NCI-H748 treated with DMSO at 0.1 percent for 48 hours (cell line): Measurements from ENCODE around the gene FTL.

ENCODE experiments used
- DNase-seq: peaks from one replicate; lab custom pipeline; 2025; lab: John Stamatoyannopoulos, UW

Gene FTL

DNA sequence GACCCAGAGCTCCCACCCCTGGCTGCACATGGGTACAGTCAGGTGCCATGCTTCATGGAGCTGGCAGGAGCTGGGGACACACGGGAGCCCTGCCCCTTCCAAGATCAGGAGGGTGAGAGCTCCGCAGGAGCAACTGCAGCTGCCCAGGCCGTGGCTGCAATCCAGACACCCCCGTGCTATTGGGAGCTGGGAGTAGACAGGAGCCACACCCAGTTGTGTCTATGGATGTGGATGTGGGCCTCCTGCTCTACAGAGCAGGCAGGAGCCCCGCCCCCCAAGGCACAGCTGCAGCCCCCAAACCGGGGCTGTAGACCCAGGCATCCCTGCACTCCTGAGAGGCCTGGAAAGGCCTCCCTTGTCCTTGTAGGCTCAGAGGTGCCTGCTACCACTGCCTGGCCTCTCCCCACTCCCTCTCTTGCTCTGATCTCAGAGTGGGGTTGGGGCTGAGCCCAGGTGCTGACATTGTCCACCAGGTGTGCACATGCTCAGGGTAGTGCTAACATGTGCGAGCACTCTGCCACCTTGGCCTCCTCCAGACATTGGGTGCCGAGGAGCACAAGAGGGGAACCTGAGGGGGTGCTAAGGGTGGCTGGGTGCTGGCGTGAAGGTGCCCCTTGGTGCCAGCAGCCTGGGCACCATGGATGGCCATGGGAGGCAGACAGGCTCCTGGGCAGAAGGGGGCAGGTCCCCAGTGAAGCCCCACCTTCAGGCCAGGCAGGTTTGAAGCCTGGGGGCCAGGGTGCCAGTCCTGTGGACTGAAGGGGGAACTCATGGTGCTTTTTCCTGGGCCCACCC is 18.4 kb upstream of the FTL start:
- DNase-seq: no peak

DNA sequence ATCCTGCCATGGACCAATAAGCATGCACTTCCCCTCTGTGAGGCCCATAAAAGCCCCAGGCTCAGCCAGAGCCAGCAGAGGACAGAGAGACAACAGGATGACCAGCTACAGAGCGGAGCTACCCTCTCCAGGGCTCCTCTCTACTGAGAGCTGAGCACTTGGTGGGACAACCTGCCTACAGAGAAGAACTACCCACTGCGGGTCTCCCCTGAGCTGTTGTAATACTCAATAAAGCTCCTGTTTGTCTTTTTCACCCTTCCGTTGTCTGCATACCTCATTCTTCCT is 17.9 kb upstream of the FTL start:
- no peak for DNase-seq

DNA sequence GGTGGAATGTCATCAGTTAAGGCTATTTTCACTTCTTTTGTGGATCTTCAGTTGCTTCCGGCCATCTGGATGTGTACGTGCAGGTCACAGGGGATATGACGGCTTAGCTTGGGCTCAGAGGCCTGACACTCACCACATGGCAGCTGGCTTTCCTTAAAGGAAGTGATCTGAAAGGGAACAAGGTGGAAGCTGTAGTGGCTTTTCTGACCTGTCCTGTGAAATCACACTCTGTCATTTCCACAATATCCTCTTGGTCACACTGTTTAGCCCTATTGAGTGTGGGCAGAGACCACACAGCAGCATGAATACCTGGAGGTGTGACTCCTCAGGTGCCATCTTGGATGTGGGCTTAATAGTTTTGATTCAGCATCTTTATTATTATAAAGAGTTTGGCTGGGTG is 14.9 kb upstream of the FTL start:
- DNase-seq: no peak

DNA sequence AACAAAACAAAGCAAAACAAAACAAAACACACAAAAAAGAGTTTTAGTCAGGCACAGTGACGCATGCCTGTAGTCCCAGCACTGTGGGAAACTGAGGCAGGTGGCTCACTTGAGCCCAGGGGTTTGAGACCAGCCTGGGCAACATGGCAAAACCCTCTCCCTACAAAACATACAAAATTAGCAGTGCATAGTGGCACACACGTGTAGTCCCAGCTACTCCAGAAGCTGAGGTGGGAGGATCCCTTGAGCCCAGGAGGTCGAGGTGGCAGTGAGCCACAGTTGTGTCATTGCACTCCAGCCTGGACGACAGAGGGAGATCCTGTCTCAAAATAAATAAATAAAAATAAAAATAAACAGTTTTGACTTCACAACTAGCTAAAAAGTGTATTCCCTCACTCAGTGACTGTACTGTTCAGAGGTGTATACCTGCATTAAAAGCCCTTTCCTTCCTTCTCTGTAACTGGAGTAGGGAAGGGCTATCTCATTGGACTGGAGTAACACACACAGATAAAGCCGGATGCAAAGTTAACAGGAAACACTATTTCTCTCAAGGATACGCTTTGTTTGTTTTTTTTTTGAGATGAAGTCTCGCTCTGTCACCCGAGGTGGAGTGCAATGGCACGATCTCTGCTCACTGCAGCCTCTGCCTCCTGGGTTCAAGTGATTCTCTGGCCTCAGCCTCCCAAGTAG is 14.1 kb upstream of the FTL start:
- DNase-seq: no peak

DNA sequence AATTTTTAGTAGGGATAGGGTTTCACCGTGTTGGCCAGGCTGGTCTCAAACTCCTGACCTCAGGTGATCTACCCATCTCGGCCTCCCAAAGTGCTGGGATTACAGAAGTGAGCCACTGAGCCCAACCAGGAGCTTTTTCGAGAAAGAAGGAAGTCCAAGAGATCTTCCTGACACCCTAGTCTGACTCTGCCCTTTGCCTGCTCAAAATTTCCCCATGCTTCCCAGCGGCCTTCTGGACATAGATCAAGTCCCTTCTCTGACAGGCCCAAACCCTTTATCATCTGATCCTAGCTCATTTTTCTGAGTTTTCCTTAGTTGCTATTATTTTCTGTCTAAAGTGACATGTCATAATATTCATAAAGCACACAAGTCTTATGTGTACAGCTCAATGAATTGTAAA is 12.0 kb upstream of the FTL start:
- no peak for DNase-seq

DNA sequence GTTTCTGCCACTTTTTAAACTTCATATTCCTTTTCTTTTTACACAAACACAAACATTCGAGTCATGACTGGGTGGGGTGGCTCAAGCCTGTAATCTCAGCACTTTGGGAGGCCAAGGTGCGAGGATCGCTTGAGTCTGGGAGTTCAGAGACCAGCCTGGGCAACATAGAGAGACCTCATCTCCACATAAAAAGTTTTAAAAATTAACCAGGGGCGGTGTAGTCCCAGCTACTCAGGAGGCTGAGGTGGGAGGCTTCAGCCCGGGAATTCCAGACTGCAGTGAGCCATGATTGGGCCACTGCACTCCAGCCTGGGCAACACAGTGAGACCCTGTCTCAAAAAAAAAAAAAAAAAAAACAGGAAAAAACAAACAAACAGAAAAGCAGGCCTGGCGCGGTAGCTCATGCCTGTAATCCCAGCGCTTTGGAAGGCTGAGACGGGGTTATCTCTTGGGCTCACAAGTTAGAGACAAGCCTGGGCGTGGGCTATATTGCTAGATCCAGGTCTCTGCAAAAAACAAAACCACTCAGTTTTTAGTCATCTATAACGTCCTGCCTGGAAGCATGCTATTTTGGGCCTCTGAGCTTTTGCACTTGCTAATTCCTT is 11.0 kb upstream of the FTL start:
- no peak for DNase-seq

DNA sequence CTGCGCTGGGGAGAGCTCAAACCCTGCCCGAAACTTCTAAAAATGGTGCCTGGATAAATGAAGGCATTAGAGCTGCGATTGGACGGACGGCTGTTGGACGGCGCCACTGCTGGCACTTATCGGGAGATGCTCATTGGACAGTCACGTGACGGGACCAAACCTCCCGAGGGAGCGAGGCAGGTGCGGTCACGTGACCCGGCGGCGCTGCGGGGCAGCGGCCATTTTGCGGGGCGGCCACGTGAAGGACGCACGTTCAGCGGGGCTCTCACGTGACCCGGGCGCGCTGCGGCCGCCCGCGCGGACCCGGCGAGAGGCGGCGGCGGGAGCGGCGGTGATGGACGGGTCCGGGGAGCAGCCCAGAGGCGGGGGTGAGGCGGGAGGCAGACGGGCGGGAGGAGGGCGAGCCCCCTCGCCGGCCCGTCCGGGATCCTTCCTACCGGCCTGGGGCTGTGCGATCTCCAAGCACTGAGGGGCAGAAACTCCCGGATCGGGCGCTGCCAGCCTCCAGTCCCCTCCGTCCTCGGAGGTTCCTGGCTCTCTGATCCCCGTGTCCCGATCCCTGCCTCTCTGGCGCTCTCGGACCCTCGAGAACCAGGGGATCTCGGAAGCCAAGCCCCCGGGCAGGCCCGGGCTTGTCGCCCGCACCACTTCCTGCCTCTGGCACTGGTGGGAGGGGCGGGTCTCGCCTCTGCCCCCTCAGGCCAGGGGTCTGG is 10.4 kb upstream of the FTL start, which contains the start of gene BAX:
TSS of gene BAX (plus strand) at position 281 of the 713 bp plus-strand sequence. CDS start at position 335, 54 bp downstream.
- peak; percentile 94 for DNase-seq

DNA sequence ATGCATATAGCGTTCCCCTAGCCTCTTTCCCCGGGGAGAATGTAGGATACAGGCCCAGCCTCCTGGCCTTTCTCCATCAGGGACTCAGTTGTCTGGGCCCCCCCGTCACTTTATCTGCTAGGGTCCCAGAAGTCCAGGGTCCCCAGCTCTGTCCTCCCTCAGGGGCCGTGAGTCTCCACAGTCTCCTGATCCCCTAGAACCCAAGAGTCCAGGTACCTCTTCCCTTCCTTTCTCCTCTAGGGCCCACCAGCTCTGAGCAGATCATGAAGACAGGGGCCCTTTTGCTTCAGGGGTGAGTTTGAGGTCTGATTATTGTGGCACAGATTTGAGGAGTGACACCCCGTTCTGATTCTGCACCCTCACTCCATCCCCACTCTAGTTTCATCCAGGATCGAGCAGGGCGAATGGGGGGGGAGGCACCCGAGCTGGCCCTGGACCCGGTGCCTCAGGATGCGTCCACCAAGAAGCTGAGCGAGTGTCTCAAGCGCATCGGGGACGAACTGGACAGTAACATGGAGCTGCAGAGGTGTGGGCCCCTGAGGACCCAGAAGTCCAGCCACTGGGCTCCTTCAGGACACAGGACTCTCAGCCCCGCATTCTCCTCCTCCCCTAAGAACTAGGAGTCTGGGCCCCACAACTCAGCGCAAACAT is 9.7 kb upstream of the FTL start:
- DNase-seq: no peak

DNA sequence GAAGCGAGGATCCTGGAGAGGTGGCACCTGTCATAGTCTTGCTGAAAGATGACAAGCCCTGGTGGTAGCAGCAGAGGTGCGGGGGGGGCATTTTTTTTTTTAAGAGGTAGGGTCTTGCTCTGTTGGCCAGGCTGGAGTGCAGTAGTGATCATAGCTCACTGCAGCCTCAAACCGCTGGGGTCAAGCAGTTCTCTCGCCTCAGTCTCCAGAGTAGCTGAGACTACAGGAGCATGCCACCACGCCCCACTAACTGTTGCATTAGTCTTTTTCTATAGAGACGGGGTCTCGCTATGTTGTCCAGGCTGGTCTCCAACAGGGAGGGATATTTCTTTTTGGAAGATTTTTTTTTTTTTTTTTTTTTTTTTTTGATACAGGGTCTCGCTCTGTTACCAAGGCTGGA is 7.1 kb upstream of the FTL start:
- DNase-seq: no peak

DNA sequence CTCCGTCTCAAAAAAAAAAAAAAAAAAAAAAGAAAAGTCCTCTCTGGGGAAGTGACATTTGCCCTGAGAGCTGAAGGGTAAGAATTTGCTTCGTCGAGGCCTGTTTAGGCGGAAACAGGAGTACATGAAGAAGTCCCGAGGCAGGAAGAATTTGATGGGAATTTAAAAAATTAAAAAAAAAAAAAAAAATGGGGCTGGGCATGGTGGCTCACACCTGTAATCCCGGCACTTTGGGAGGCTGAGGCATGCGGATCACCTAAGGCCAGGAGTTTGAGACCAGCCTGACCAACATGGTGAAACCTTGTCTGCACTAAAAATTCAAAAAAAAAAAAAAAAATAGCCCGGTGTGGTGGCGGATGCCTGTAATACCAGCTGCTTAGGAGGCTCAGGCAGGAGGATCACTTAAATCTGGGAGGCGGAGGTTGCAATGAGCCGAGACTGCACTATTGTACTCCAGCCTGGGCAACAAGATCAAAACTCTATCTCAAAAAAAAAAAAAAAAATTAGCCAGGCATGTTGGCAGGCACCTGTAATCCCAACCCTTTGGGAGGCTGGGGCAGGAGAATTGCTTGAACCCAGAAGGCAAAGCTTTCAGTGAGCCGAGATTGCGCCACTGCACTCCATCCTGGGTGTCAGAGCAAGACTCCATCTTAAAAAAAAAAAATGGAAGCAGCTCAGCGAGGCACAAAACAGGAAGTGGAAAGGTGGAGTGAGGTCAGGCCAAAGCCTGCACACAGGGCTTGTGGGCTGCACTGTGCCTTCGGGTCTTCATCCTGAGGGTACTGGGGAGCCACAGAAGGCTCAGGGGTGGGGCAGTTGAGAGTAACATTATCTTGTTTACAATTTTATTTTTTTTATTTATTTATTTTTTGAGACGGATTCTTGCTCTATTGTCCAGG is 5.5 kb upstream of the FTL start:
- no peak for DNase-seq

DNA sequence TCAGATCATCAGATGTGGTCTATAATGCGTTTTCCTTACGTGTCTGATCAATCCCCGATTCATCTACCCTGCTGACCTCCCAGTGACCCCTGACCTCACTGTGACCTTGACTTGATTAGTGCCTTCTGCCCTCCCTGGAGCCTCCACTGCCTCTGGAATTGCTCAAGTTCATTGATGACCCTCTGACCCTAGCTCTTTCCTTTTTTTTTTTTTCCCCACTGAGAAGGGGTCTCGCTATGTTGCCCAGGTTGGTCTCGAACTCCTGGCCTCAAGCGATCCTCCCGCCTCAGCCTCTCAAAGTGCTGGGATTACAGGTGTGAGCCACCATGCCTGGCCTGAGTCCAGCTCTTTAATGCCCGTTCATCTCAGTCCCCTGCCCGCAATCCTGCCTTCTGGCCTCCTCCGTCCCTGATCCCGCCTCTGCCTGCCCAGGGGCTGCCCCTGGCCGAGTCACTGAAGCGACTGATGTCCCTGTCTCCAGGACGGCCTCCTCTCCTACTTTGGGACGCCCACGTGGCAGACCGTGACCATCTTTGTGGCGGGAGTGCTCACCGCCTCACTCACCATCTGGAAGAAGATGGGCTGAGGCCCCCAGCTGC is 4.0 kb upstream of the FTL start:
- DNase-seq: no peak

DNA sequence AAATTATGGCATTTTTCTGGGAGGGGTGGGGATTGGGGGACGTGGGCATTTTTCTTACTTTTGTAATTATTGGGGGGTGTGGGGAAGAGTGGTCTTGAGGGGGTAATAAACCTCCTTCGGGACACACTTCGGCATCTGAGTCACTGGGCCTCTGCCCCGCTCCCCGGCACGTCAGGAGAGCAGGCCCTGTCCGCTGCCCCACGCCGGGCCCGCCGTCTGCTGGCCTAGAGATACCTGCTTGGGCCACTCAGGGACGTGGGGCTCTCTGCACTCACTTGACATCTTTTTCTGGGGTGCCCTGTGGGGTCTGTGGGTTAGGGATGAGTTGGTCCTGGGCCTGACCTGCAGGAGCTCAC is 3.5 kb upstream of the FTL start:
- DNase-seq: no peak

DNA sequence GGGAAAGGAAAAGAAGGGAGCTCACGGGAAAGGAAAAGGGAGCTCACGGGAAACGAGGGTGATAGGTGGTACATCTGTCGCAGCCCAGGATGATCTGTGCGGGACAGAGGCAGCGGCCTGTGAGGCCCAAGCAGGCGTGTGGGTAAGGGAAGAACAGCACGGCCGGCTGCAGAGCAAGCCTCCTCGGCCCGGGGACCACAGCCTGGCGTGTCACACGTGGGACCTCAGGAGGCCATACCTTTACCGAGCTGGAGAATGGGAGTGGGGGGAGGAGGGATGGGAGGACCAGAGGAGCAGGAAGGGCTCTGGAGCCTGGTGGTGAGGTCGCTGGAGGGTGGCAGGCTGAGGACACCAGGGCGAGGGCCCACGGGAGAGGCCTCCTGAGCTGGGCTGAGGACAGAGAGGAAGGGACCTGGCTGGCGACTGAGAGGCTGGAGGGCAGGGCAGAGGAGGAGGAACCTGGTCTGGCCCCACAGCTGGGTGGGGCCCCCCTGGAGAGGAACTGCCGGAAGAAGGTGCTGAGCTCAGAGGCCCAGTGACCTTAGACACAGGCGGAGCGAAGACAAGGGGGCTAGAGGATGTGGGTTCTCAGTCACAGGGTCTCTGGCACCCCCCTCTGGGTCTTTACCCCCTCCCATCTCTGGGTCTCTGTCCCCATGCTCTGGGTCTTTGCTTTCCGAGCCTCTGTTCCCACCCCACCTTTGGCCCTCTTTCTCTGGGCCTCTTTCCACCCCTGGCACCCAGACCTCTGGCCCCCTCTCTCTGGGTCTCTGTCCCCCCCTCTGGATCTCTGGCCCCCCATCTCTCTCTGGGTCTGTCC is 2.9 kb upstream of the FTL start:
- DNase-seq: no peak

DNA sequence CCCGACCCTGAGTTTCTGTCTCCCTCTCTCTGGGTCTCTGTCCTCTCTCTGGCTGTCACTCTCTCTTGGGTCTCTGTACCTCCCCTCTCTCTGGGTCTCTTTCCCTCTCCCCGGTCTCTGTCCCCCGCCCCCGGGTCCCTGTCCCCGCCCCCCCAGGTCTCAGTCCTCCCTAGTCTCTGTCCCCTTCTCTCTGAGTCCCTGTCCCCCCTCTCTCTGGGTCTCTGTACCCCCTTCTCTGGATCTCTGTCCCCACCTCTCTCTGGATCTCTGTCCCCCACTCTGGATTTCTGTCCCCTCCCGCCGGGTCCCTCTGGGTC is 2.3 kb upstream of the FTL start:
- no peak for DNase-seq

DNA sequence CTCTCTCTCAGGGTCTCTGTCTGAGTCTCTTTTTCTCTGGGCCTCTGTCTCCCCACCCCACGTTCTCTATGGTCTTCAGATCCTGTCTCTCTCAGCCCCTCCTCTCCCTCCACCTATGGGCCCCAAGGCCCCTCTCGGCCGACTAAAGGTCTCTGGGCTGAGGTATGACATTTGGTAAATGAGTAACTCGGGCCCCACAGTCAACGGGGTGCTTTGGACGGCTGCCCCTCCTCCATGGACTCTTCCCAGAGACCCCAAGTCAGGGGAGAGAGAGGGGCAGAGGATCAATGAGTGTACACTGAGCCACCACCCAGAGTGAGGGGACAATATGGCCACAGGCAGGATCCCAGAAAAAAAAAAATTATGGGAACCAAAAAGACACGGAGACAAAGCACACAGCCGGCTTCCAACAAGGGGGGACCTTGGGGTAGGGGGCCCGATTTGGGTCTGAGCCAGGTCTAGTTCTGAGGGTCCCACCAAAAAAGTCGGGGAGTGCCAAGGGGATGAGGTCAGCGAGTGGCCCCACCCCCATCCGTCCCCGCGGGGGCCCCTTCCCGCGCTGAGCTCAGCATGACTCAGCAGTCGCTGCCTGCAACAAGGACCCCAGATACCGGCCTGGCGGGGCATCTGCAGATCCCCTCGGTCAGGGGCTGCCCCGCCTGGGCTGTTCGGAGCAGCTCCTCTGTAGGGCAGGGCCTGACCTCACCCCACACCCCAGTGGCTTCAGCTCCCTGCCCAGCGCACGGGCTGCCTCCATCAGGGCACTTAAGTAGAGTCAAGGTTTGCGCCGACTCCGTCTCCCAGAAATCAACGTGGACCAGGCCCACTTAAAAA is 1.5 kb upstream of the FTL start:
- no peak for DNase-seq

DNA sequence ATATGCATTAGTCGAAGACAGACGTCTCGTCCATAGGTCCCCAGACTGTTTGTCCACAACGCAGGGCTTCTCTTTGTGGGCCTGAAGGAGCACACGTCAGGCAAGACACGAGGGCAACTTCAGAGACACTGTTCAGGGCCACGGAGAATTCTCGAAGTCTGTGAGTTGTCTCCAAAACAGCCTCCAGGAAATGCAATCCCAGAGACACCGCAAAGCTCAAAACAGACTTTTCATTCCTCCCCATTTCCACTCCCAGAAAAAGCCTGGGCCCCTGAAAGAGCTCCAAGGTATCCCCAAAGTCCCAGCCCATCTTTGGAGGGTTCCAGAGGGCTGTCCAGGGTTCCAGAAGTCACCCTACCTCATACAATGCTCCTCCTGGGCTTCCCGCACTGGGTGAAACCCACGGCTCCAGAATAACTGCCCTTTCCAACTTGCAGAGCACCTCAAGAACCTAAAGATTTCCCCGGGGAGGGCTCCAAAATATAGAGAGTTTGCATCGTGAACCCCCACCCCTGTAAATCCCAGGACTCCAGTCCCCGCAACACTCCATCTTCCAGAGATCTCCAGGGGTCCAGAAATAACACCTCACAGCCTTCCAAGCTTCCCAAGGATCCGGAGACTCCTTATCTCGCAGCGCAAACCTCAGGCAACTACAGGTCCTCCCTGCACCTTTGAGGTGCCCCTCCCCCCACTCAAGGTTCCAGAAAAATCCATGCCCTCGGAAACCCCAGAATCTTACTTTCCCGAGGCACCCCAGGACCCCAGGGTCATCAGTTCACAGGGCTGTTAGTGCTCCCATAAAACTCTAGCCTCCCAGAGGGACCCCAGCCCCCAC is 687 bp upstream of the FTL start:
- no peak for DNase-seq

DNA sequence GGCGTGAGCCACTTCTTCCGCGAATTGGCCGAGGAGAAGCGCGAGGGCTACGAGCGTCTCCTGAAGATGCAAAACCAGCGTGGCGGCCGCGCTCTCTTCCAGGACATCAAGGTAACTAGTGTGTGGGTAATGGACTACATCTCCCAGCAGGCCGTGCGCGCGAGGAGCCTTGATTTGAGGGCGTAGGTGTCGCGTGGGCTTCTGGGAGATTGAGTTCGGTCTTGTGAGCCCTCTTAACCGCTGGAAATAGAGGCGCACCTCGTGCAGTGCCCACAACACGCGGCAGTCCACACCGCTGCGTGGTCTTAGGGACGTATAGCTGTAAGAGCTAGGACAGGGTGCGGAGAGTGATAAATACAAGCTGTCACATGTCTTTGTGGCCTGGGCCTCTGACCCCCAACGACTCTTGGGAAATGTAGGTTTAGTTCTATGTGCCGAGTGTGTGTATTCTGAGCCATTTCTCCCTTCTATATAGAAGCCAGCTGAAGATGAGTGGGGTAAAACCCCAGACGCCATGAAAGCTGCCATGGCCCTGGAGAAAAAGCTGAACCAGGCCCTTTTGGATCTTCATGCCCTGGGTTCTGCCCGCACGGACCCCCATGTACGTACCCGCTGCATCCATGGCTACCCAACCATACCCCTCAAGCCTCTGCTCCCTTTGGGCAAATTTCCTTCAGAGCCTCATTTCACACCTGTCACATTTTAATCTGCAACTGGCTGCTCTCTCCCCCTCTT is 864 bp downstream of the FTL start:
- DNase-seq: peak; percentile 90
